ENCODE results near the gene DLX5.

Gene DLX5

DNA sequence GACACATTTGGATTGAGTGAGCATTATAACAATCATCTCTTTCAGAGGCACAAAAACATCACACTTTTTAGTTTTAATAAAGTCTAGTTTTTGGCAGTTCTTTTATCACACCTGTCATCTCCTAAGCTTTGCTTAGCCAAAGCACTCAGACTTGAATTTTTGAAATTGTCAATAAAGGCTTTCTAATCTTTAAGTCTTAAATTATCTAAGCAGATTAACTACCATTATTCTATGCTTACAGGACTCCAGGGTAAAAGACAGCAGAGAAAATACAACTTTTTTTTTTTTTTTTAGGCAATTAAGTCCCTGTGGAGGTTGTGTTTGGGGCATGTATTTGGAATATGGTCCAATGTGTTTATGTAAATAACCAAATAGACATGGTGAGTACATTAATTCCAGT is 36.9 kb downstream of the DLX5 start:
- no peak for DNase-seq

DNA sequence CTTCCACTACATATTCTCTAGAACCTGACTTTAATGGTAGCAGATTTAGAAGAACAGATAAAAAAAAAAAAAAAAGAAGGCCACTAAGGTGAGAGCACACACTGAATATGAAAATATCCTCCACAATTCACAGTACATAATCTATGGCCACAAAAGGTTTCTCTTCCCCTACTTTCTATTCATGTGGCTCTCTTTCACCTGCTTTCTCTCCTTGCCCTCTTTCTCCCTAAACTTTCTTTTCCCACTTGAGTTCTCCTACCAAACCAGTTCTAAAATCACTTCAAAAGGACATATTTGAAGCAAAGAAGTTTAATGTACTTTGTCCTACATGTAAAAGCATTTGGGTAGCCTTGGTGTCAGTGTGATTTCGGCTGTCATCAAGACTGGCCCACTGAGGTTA is 37.7 kb downstream of the DLX5 start:
- DNase-seq = no peak

DNA sequence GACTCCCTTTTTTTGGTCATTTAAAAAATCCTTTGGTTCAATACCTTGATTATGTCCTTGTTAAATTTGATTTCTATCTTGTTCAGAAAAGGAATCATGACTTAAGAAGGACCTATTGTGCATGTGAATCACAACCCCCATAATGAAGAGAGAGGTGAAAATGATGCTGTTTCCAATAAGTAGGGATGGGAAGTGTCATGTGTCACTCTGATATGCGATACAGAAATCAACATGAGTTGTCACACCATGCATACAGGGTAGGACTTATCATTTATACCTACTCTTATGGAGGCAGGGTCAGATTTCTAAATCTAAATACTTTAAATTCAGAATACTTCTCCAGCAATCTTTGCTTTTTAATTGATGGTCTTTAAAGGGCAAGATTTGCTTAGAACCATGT is 38.6 kb downstream of the DLX5 start:
- no peak for DNase-seq

DNA sequence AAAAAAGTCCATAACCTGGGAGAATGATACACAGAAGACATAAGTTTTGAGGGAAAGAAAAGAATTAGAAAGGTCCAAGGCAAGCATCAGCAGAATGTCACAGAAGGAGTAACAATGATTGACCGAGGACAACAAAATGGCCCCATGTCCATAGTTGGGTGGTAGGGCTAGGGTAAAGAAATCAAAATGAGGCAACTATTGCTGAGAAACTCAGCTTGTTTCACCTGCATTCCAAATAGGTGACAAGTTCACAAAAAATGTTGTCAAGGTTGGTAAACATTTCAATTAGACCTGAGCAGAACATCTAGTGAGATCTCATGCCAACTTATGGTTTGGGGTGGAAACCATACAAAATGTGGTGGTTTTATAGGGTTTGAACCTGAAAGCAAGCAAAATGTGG is 42.0 kb downstream of the DLX5 start:
- no peak for DNase-seq

DNA sequence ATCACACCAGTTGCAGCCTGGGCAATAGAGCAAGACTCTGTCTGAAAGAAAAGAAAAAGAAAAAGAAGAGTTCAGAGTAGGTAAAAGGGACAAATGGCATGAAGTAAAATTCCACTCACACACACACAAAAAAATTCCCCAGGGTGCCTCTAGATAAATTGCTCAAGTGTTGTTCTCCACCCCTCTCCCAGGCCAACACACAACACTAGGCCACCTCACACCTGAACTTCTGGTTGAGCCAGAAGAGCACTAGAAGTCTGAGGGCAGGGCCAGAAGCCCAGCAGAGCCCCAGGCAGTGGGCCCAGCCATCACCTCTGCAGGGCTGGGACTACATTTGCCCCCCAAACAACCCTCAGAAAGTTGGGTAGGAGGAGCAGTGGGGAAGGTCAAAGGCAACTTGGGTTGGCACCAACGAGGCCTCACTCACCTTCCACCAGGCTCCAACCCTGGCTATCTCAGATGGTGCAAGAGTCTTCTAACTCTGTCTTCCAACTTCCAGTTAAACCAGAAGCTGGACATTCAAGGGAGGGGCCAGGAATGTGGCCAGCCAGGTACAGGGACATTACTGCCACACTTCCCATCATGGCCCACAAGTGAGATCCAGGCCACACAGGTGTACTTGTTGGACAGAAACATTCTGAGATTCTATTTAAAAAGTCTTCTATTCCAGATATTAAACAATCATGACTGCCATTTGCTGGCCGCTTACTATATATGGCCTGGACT is 44.9 kb downstream of the DLX5 start:
- DNase-seq = no peak

DNA sequence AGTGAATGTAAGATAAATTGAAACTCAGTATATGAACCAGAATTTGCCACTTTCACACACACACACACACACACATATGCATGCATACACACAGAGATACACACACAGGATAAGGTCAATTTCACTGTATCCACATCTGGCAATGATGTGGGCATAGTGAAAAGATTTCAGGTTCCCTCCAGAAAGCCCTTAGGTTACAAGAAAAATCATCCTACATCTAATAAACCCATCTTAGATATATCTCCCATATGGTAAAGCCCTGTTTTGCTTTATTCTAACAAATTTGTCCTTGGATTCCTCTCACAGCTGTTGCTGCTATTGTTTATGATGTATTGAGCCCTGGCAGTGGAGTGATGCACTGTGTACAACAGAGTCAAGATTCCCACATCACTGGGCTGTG is 47.2 kb downstream of the DLX5 start:
- DNase-seq = no peak

DNA sequence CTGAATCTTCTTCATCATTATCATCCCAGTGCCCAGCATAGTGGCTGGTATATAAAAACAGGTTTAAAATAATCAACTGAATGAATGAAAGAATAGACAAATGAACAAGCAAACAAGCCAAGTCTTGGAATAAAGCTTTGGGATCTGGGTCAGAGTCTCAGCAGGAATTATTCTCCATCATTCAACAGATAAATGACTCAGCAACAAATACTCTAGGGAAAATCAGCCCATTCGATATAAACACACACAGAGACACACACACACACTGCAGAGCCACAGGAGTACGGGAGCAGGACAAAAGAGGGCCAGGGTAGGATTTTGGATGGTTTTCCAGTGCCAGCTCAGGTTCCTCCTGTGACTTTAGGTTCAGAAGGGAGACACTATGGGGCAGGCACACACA is 48.5 kb downstream of the DLX5 start:
- DNase-seq = no peak

DNA sequence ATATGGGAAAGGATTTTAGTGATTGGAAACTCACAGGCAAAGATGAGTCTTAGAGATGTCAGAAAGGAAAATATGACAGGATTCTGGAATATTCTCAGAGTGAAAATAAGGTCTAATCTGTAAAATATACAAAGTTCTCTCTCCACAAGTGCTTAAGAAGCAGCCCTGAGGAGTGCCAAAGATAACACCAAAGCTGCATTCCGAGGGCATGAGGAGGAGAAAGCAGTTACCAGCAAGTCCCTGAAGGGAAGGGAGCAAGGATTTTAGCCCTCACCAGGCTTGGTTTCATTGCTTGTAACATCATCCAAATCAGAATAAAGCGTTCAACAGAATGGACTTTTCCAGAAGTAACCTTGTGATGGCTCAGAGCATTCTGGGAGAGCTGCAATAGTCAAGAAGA is 50.6 kb downstream of the DLX5 start:
- DNase-seq = no peak

DNA sequence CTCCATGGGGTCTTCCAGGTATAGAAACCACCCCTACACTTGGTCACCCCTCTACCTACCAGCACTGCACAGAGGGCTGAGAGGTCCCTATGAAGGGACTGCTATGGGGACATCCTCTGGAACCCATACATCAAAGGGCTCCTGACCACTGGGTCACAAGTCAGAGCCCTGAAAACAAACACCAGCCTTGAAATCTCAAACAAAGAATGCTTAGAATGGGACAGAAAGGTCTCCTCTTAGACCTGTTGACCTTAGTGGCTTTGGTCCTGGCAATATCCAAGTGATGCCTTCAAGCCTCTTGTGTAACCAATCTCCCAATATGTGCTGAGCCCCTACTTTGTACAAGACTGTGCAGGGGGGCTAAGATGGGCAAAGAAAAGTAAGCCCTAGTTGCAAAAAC is 53.9 kb downstream of the DLX5 start:
- no peak for DNase-seq
